GM12865 (cell line): Measurements from ENCODE around the gene PSMD2.
A peak's percentile ranks its signal among the peaks of the same experiment; 100 is the strongest.

Experiments
- DNase-seq: peaks from one replicate; pipeline ENCODE4 v3.0.0; 2010; ENCODE audit warnings: low read depth
- H3K4me3 ChIP-seq: 2 replicates; pipeline ENCODE4 v1.5.1; 2011; ENCODE audit warnings: mild to moderate bottlenecking, low read depth, low read length, control low read depth
- CTCF ChIP-seq: IDR thresholded peaks from 2 replicates; pipeline ENCODE4 v1.5.1; 2011; ENCODE audit warnings: low read length, control low read depth, low read depth, inconsistent platforms; ENCODE audit not compliant: insufficient read depth; ENCODE audit errors: missing control alignments

Gene PSMD2

GRCh38 chr3:184345317-184346144 lies 46.5 kb downstream of the PSMD2 start:
- DNase-seq, result peak; percentile 55
- H3K4me3 ChIP-seq, result no peak overlapping the region
- peak; percentile 38 for TF ChIP-seq CTCF

GRCh38 chr3:184346480-184347190 lies 47.6 kb downstream of the PSMD2 start:
- TF ChIP-seq CTCF, result no peak
- no peak overlapping the region for H3K4me3 ChIP-seq
- DNase-seq, result no peak

DNA sequence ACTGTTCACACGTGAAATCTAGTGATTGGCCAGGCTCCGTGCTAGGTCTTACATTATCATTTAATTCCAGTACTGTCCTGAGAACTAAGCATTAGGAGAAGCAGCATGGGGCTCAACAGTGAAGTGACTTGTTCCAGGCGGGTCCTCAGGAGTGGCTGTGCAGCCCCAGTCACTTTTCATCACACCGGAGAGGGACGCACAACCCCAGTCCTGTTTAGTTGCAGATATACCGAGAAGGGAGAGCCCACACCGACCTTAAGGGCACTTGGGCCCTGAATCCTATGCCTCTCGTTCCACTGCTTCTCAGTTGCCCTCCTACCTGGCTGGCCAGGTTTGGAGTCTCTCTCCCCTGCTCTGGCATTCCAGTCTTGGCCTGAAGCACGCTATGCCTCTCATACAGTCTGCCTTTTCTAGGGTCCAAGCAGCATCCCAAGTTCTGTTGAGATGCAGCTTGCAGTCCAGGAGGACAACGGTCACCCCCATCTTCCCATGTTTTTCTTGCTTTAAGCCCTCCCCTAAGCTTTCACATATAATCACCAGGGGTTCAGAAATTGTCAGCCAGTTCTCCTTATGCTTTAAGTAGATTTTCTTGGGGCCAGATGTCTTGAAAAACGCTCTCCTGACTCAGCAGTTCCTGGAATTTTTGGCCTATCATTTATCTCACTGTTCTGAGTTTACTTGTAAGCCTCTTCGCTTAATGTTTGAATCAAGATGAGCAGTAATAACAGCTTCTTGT lies 48.4 kb downstream of the PSMD2 start:
- no peak overlapping the region for H3K4me3 ChIP-seq
- no peak for DNase-seq
- TF ChIP-seq CTCF, result no peak

DNA sequence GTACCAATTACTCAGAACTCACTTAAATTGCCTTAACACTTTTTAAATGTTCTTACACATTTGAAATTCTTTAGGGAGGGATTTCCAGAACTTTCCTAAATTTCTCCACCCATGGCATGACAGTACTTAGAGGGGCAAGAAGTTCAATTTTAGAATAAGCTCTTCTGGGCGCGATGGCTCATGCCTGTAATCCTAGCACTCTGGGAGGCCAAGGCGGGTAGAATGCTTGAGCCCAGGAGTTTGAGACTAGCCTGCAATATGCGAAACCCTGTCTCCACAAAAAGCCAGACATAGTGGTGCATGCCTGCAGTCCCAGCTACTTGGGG lies 49.0 kb downstream of the PSMD2 start:
- TF ChIP-seq CTCF, result no peak
- no peak overlapping the region for H3K4me3 ChIP-seq
- DNase-seq, result no peak

GRCh38 chr3:184349563-184350470 lies 50.8 kb downstream of the PSMD2 start:
- TF ChIP-seq CTCF, result no peak
- no peak for DNase-seq
- H3K4me3 ChIP-seq, result no peak overlapping the region

GRCh38 chr3:184350618-184351017 lies 51.6 kb downstream of the PSMD2 start:
- H3K4me3 ChIP-seq, result no peak overlapping the region
- no peak for DNase-seq
- TF ChIP-seq CTCF, result no peak
